HG03520 (cell line): ENCODE results near the gene TYR.
"Not testable (repeated sequence)": the region's sequence is repeated elsewhere in the genome, so short reads cannot be mapped to it uniquely, and the experiment has no call there.

ENCODE experiments used
- ATAC-seq: cut with Tn5 transposase; IDR thresholded peaks from one replicate; pipeline ENCODE4 v1.9.1; 2021; ENCODE audit warnings: mild to moderate bottlenecking, moderate library complexity; ENCODE audit not compliant: unreplicated experiment

Gene TYR

GRCh38 chr11:89177691-89178231 lies at the start of gene TYR:
TYR (plus strand) TSS chr11:89177875; CDS start chr11:89177954, 79 bp downstream.
- ATAC-seq, result no peak

GRCh38 chr11:89136606-89137005 lies 41.1 kb upstream of the TYR start:
- ATAC-seq, result no peak

- no peak for ATAC-seq
Measured at GRCh38 chr11:89147229-89147628, 30.4 kb upstream of the TYR start.

GRCh38 chr11:89159974-89160373 lies 17.7 kb upstream of the TYR start:
- ATAC-seq, result no peak

GRCh38 chr11:89161949-89162348 lies 15.7 kb upstream of the TYR start:
- ATAC-seq, result no peak

- ATAC-seq, result no peak
Measured at GRCh38 chr11:89163686-89164085, 14.0 kb upstream of the TYR start.

- no peak for ATAC-seq
Measured at GRCh38 chr11:89168396-89168795, 9.3 kb upstream of the TYR start.

- ATAC-seq, result no peak
Measured at GRCh38 chr11:89175796-89176195, 1.9 kb upstream of the TYR start.

GRCh38 chr11:89176938-89177337 lies 737 bp upstream of the TYR start:
- no peak for ATAC-seq

- ATAC-seq, result no peak
Measured at GRCh38 chr11:89181111-89181510, 3.4 kb downstream of the TYR start.

- no peak for ATAC-seq
Measured at GRCh38 chr11:89182773-89183518, 5.3 kb downstream of the TYR start.

- no peak for ATAC-seq
Measured at GRCh38 chr11:89184021-89184420, 6.3 kb downstream of the TYR start.

- no peak for ATAC-seq
Measured at GRCh38 chr11:89189776-89190175, 12.1 kb downstream of the TYR start.

- no peak for ATAC-seq
Measured at GRCh38 chr11:89201138-89201537, 23.5 kb downstream of the TYR start.

- ATAC-seq, result no peak
Measured at GRCh38 chr11:89203814-89204213, 26.1 kb downstream of the TYR start.

GRCh38 chr11:89205378-89205777 lies 27.7 kb downstream of the TYR start:
- no peak for ATAC-seq

GRCh38 chr11:89220684-89221339 lies 43.1 kb downstream of the TYR start:
- ATAC-seq, result no peak

GRCh38 chr11:89235083-89235482 lies 57.4 kb downstream of the TYR start:
- ATAC-seq, result no peak

GRCh38 chr11:89235976-89236375 lies 58.3 kb downstream of the TYR start:
- ATAC-seq, result no peak

- ATAC-seq, result not testable (repeated sequence)
Measured at GRCh38 chr11:89247007-89247406, 69.3 kb downstream of the TYR start.

GRCh38 chr11:89249196-89249595 lies 71.5 kb downstream of the TYR start:
- no peak for ATAC-seq

- not testable (repeated sequence) for ATAC-seq
Measured at GRCh38 chr11:89261483-89261882, 83.8 kb downstream of the TYR start.
